HG02588 (cell line): ENCODE measurements around the gene MAVS.

Experiments used
- ATAC-seq: cut with Tn5 transposase; IDR thresholded peaks from one replicate; pipeline ENCODE4 v1.9.1; 2021; ENCODE audit warnings: mild to moderate bottlenecking, moderate library complexity; ENCODE audit not compliant: unreplicated experiment

MAVS gene

DNA sequence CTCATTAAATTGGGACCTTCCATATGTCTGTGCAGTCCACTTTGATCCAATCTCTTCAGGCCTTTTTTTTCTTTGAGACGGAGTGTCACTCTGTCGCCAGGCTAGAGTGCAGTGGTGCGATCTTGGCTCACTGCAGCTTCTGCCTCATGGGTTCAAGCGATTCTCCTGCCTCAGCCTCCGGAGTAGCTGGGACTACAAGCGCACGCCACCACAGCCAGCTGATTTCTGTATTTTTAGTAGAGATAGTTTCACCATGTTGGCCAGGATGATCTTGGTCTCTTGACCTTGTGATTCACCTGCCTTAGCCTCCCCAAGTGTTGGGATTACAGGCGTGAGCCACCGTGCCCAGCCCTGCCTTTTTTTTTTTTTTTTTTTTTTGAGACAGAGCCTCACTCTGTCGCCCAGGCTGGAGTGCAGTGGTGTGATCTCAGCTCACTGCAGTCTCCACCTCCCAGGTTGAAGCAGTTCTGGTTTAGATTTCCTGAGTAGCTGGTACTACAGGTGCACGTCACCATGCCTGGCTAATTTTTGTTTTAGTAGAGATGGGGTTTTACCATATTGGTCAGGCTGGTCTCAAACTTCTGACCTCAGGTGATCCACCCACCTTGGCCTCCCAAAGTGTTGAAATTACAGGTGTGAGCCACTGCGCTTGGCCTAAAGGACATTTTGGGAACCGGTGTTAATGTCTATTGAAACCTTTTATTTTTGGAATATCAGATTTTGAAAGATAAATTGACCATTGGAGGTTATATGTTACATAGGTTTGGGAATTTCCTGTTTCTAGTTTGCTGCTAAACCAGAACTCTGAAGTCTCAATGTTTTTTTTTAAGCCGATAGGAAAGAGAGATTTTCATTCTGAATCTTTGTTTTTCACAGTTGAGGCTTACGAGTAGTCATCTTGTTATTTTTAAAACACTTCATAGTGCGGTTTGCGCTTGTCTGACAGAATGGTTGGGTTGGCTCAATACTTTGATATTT is 60.4 kb downstream of the MAVS start:
- ATAC-seq = peak; percentile 79

DNA sequence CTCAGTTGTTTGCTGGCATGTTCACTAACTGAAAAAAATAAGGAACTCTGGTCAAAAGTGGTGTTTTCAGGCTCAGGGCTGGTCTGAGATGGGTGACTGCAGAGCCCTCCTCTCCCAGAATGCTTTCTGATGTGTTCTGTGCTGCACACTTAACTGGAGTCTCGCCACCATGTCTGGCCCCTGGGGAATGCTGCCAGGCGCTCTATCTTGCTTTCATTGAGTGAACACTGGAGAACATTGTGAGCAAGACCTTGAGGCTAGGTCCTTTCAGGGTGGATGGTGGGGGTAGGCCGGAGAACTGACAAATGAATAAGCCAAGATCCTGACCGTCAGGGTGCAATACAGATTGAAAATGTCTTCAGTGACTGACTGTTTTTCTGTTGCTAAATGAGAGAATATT is 62.0 kb downstream of the MAVS start:
- no peak for ATAC-seq

DNA sequence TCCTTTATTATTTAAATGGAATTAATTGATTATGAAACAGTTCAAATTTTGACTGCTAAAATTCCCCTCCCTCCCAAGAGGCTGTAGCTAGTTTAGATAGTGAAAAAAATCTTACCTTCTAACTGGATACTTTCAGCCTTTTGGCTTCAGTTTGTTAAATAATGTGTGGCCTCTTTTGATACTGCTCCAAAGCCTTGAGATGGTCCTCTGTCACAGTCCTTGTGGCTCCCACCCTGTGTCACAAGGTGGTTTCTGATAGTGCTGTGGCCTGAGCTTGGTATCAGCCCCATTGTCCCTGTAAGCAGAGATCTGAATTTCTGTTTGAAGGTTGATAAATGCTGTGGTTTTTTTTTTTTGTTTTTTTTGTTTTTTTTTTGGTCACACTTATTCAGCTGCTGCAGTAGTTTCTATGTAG is 63.3 kb downstream of the MAVS start:
- no peak for ATAC-seq

DNA sequence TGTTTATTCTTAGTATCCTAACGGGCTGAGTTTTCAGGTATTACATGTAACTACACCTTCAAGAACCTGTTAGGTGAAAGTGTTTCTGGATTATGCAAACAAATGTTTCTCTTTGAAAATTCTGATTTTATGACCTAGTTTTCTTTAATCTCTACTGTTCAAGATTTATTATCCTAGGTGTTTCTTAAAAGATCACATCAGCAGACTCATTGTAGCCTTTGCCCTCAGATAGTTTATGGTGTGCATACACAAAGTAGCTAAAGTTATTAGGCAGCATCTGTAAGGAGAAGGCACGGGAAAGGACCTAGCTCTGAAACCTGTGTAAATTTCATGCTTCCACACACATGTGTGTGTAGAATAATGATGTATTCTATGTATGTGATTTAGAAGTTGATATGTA is 64.2 kb downstream of the MAVS start:
- ATAC-seq = no peak

DNA sequence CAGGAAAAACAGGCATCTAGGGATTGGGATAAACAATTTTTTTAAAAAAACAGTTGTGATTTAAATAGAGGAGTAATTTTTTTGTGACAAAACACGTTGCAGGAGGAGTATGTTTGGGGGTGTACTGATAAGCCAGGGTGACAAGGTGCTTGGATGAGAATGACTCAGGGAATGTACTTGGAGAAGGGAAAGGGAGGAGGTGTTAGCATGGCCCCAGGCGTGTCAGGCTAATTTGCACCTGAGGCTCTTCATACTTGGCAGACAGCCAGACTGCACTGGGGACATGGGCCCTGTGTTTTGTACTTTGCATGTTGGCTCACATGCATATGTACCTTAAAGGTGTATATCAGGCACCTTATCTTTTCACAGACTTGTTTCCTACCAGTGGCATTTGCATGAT is 65.3 kb downstream of the MAVS start:
- ATAC-seq = no peak

DNA sequence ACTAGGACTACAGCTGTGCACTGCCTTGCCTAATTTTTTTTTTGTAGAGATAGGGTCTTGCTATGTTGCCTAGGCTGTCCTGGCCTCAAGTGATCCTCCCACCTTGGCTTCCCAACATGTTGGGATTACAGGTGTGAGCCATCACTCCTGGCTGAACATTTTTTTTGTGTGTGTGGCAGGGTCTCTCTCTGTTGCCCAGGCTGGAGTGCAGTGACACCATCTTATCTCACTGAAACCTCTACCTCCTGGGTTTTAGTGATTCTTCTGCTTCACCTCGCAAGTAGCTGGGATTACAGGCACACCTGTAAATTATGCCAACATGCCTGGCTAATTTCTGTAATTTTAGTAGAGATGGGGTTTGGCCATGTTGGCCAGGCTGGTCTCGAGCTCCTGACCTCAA is 67.8 kb downstream of the MAVS start:
- ATAC-seq = no peak

DNA sequence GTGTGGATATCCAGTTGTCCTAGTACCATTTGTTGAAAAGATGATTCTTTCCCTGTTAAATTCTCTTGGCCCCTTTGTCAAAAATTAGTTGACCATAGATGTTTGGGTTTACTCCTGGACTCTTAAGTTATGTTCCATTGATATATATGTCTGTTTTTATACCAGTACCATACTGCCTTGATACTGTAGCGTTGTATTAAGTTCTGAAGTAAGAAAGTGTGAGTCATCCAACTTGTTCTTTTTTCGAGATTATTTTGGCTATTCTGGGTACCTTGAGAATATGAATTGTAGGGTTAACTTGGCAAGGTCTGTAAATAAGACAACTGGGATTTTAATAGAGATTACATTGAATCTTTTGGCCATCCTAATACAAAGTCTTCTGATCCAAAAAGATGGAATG is 69.1 kb downstream of the MAVS start:
- no peak for ATAC-seq

DNA sequence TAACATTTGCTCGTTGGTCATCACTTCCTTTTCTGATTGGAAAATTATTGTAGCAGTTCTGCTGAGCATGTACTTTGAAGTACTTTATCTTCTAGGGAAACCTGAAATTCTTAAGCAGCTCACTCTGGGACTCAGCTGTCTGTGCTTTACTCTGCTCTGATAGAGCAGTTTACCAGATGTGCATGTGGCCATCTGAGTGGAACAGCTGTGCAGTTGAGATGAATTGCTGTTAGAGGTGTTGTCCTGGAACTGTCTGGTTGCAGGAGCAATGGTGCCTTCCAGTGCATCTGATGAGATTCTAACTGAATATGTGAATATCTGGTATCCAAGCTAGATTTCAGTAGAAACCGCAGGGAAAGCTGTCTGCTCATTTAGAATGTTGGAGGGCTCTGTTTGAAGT is 69.7 kb downstream of the MAVS start:
- ATAC-seq = no peak

DNA sequence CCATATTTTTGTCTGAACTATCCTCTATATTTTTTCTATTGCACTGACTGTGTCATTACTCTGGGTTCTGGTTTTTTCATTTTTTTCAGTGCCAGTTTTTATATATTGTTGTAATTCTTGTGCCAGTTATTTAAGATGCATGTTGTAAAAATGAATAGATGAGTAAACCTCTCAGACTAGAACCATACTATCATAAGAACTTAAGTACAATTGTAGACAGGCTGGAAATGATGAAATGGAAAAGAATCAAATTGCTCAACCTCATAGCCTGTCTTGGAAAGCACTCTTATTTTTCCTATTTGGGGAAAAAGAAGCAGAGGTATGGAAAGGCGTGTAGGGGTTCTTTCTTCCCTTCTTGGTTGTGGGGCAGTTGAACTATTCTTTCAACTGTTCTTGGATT is 72.7 kb downstream of the MAVS start:
- no peak for ATAC-seq

DNA sequence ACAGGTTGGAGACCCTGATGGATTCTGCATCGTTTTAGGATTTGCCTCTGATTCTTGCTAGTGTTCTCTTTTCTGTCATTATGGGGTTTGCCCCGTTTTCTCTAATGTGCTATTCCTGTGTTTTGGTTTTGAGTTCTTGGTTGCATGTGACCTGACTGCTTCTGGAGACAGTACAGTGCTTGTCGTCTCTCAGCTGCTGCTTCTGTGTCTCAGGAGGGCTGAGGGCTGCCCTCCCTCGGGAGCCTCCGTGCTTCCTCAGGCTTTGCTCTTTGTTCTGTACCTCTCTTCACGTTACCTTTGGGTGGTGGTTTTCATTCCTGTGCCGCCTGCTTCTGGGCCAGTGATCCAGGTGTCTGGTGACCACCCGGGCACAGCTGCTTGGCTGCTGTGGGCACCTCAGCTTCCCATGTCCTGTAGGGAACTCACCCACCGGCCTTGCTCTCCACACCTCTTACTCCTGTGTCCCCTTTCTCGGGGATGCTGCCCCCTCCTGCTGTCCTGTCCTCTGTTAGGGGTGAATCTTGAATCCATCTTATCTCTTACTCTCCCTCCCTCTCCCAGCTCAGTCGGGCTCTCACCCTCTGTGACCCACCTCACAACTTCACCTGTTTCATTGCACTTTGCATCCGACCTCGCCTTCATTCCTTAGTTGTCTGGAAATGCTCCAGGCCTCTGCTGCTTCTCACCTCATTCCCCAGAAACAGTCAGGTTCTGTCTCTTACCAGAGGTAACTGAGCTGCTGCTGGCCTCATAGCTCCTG is 75.8 kb downstream of the MAVS start:
- no peak for ATAC-seq

DNA sequence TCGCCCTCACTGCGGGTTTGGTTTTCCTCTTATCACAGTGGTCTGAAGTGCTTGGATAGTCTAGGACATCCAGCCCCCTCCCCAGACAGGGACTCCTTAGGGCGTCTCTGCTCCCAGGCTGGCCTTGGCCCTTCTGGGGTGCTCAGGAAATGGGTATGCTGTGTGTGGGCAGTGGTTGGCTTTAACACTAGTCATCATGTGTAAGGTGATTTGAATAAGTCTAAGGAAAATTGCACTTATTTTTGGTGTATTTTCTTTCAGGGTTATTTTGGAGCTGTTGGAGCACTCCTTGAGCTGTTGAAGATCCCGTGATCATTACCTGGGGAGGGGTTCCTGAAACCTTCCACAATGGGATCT is 76.3 kb downstream of the MAVS start:
- no peak for ATAC-seq

DNA sequence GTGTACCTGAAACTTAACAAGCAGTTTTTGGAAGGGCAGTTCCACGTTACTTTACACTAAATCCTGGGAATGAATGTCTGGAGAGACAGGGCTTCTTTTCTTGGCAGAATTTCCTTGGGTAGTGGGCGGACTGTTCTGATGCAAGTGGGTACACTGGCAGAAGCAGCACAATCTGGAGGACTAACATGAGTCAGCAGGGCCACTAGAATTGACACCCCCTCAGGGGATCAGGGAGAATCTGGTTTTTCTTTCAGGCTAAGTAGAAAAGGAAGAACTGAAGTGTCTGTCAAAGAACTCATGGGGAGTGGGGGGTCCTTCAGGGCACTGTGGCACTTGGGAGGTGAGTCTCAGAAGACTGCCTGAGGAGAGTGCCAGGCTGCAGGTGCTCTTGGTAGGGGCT is 77.2 kb downstream of the MAVS start:
- no peak for ATAC-seq

DNA sequence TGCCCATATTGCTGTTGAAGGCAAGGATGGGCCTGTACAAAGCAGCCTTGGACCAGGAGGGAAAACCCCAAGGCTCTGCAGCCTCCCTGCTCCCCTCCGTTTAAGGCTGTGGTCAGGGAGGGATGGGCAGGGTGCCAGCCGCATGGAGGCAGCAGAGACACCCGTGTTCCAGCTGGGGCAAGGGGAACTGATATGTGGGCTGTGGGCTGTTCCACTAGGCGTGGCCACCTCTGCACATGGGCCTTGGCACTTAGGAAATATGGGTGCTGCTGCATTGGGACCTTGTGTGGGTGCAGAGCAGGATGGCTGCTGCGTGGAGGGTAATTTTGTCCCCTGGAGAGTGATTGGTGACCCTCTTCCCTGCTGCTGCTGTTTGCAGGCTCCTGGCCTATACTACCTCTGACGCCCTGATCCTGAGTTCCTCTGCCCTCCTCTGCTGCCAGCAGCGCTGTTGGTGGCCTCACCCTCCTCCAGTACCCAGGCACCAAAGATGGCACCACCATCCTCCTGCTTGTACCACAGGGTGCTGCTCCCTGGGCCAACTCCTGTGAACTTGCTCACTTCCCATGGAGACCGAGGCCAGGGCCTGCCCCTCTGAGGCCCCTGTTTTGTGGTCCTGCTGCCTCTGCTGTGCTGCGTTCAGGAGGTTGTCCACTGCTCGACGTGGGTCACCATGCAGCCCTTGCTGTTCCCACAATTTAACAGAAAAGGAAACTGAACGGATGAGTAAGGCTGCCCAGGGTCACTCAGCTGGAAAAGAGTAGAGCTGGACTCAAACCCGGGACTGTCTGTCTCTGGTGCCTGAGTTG is 77.9 kb downstream of the MAVS start:
- no peak for ATAC-seq

DNA sequence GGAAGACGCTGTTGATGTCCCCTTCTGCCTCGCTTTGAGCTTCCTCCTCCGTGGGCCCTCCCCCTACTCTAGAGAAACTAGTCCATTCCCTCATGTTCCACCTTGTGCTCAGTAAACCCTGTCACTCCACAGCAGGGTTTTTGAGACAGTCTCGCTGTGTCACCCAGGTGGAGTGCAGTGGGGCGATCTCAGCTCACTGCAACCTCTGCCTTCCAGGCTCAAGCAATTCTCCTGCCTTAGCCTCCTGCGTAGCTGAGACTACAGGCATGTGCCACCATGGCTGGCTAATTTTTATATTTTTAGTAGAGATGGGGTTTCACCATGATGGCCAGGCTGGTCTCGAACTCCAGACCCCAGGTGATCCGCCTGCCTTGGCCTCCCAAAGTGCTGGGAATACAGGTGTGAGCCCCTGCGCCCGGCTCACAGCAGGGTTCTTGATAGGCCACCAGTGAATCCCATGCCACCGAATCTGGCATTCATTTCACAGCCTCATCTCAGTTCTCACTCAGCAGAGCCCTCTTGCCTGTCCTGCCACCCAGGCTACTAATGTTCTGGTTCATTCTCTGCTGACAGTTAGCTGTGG is 78.6 kb downstream of the MAVS start:
- no peak for ATAC-seq
